ENCODE measurements around the gene LCN2.

Gene LCN2

GRCh38 chr9:128118971-128119665, 30.1 kb upstream of the LCN2 start:
- Histone ChIP-seq H3K27ac (no peak overlapping the region), H3K36me3 (ENCODE audit: insufficient read depth, low read length) (peaks cover 4% of the 10 kb centered on the region; the same call in 1 of the 2 replicates), H3K9me3 (ENCODE audit: low read depth, low read length) (no peaks in the 10 kb centered on the region), H3K4me3 (no peak overlapping the region), H3K9ac (ENCODE audit: insufficient read length) (no peak overlapping the region)
- TF ChIP-seq EZH2 (IDR thresholded peaks at IDR 0.05) (no peak), FOXP2 (optimal IDR thresholded peaks at IDR 0.05; ENCODE audit: control extremely low read depth, extremely low read length, insufficient read depth) (no peak), POLR2AphosphoS5 (IDR thresholded peaks at IDR 0.05; ENCODE audit: borderline replicate concordance, low read depth, low read length) (no peak)
- DNase-seq (ENCODE audit: low read depth, low spot score): no peak

DNA sequence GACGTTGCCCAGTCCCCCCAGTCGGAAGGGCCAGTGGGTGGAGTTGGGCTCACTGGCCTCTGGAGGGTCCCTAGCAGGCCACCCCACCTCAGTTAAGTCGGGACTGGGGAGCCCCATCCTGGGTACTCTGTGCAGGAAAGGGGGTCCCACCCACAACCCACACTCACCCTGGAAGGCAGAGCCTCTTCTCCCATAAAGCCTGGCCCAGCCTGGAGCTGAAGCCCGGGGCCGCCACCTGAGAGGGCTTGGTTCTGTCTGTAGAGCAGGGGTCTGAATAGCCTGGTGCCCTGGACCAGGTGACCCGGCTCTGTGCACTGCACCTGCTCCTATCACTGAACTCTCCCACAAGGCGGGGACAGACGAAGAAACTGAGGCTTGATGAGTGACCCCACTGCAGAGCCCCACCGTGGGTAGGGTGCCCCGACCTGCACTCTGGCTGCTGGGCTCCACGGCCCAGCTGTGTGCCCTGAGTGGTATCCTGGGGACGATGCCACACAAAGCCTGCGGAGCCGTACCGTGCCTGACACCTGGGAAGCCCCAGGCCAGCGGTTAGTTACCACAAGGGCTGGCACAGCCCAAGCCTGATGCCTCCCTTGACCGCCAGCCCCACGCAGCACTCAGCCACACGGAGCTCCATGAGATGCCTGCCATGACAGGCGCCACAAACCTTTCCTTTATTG, 29.1 kb upstream of the LCN2 start:
- H3K27ac ChIP-seq: no peak overlapping the region
- H3K36me3 ChIP-seq (ENCODE audit: insufficient read depth, low read length): peaks cover 10% of the 10 kb centered on the region; the same call in 1 of the 2 replicates
- DNase-seq (ENCODE audit: low read depth, low spot score): no peak
- no peak overlapping the region for H3K9ac ChIP-seq (ENCODE audit: insufficient read length)
- H3K4me3 ChIP-seq: no peak overlapping the region
- H3K9me3 ChIP-seq (ENCODE audit: low read depth, low read length): no peaks in the 10 kb centered on the region
- TF ChIP-seq EZH2 (IDR thresholded peaks at IDR 0.05) (no peak), POLR2AphosphoS5 (IDR thresholded peaks at IDR 0.05; ENCODE audit: borderline replicate concordance, low read depth, low read length) (peak; percentile 17; the same call in 1 of the 2 replicates), FOXP2 (optimal IDR thresholded peaks at IDR 0.05; ENCODE audit: control extremely low read depth, extremely low read length, insufficient read depth) (no peak)

GRCh38 chr9:128120741-128121465, 28.4 kb upstream of the LCN2 start:
- no peak overlapping the region for H3K9ac ChIP-seq (ENCODE audit: insufficient read length)
- H3K27ac ChIP-seq: no peak overlapping the region
- H3K4me3 ChIP-seq: no peak overlapping the region
- no peaks in the 10 kb centered on the region for H3K9me3 ChIP-seq (ENCODE audit: low read depth, low read length)
- TF ChIP-seq EZH2 (IDR thresholded peaks at IDR 0.05) (no peak), POLR2AphosphoS5 (IDR thresholded peaks at IDR 0.05; ENCODE audit: borderline replicate concordance, low read depth, low read length) (no peak; the same call in 1 of the 2 replicates), FOXP2 (optimal IDR thresholded peaks at IDR 0.05; ENCODE audit: control extremely low read depth, extremely low read length, insufficient read depth) (no peak)
- peaks cover 10% of the 10 kb centered on the region; the same call in 1 of the 2 replicates for H3K36me3 ChIP-seq (ENCODE audit: insufficient read depth, low read length)
- DNase-seq (ENCODE audit: low read depth, low spot score): no peak

- Histone ChIP-seq H3K4me3 (no peak overlapping the region), H3K9me3 (ENCODE audit: low read depth, low read length) (no peaks in the 10 kb centered on the region), H3K36me3 (ENCODE audit: insufficient read depth, low read length) (peaks cover 10% of the 10 kb centered on the region; the same call in 1 of the 2 replicates), H3K27ac (no peak overlapping the region), H3K9ac (ENCODE audit: insufficient read length) (no peak overlapping the region)
- TF ChIP-seq EZH2 (IDR thresholded peaks at IDR 0.05): no peak
- TF ChIP-seq POLR2AphosphoS5 (IDR thresholded peaks at IDR 0.05; ENCODE audit: borderline replicate concordance, low read depth, low read length): no peak
- no peak for TF ChIP-seq FOXP2 (optimal IDR thresholded peaks at IDR 0.05; ENCODE audit: control extremely low read depth, extremely low read length, insufficient read depth)
- no peak for DNase-seq (ENCODE audit: low read depth, low spot score)
Observed at GRCh38 chr9:128121466-128121810, 27.8 kb upstream of the LCN2 start.

- no peak overlapping the region for H3K4me3 ChIP-seq
- peaks cover 10% of the 10 kb centered on the region; the same call in 1 of the 2 replicates for H3K36me3 ChIP-seq (ENCODE audit: insufficient read depth, low read length)
- no peak overlapping the region for H3K27ac ChIP-seq
Observed at GRCh38 chr9:128121924-128122808, 27.1 kb upstream of the LCN2 start.

DNA sequence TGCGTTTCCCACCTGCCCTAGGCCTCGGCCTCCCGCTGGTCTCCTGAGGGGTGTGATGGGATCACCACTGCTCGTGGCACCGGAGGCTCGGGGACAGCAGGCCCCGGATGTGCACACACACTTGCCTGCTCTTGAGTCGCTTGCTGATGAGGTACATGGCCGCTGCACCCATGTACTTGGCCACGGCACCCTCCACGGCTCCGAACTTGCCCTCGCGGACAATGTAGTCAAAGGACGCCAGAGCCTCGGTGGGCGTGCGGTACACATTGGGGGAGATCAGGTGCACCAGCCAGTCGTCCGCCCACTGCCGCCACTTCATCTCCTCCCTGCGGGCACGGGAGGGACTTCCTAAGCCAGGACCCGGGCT, 26.5 kb upstream of the LCN2 start:
- Histone ChIP-seq H3K4me3 (no peak overlapping the region), H3K36me3 (ENCODE audit: insufficient read depth, low read length) (peaks cover 10% of the 10 kb centered on the region; the same call in 1 of the 2 replicates), H3K9me3 (ENCODE audit: low read depth, low read length) (no peaks in the 10 kb centered on the region), H3K27ac (no peak overlapping the region), H3K9ac (ENCODE audit: insufficient read length) (no peak overlapping the region)
- no peak for DNase-seq (ENCODE audit: low read depth, low spot score)
- TF ChIP-seq EZH2 (IDR thresholded peaks at IDR 0.05) (no peak), FOXP2 (optimal IDR thresholded peaks at IDR 0.05; ENCODE audit: control extremely low read depth, extremely low read length, insufficient read depth) (no peak), POLR2AphosphoS5 (IDR thresholded peaks at IDR 0.05; ENCODE audit: borderline replicate concordance, low read depth, low read length) (no peak)

More at GRCh38 chr9:128121924-128122808, 27.1 kb upstream of the LCN2 start:
- H3K9ac ChIP-seq (ENCODE audit: insufficient read length): no peak overlapping the region
- no peak for TF ChIP-seq FOXP2 (optimal IDR thresholded peaks at IDR 0.05; ENCODE audit: control extremely low read depth, extremely low read length, insufficient read depth)
- no peak for TF ChIP-seq EZH2 (IDR thresholded peaks at IDR 0.05)
- TF ChIP-seq POLR2AphosphoS5 (IDR thresholded peaks at IDR 0.05; ENCODE audit: borderline replicate concordance, low read depth, low read length): no peak
- DNase-seq (ENCODE audit: low read depth, low spot score): no peak
- no peaks in the 10 kb centered on the region for H3K9me3 ChIP-seq (ENCODE audit: low read depth, low read length)

DNA sequence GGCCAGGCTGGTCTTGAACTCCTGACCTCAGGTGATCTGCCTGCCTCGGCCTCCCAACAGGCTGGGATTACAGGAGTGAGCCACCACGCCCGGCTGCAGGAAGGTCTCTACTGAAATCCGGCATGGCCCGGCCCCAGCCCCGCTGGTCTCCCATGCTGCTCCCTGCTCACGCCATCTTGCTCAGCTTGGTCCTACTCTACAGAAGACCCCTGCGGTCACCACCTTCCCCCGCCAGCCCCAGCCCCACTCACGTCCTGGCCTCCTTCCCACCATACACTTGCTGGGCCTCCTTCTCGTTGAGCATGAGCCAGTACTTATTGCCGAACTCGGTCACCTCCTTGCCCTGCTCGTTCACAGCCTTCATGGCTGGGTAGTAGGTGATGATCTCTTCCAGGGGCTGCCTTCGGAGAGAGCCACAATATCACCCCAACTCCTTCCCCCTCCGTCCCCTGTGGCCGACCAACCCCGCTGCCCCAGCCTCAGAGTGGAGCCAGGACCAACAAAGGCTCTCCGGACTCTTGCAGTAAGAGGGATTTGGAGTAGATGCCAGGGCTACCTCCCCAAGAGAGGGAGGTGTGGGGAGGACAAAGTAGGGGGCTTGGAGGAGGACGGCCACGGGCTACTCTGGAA, 25.7 kb upstream of the LCN2 start:
- Histone ChIP-seq H3K4me3 (no peak overlapping the region), H3K9me3 (ENCODE audit: low read depth, low read length) (no peaks in the 10 kb centered on the region), H3K36me3 (ENCODE audit: insufficient read depth, low read length) (peaks cover 10% of the 10 kb centered on the region; the same call in 1 of the 2 replicates), H3K9ac (ENCODE audit: insufficient read length) (no peak overlapping the region), H3K27ac (no peak overlapping the region)
- no peak for TF ChIP-seq EZH2 (IDR thresholded peaks at IDR 0.05)
- no peak for TF ChIP-seq FOXP2 (optimal IDR thresholded peaks at IDR 0.05; ENCODE audit: control extremely low read depth, extremely low read length, insufficient read depth)
- no peak for DNase-seq (ENCODE audit: low read depth, low spot score)

Measured in SK-N-MC (cell line).